IMR-90 (cell line): ENCODE results near the gene E4F1. TPM values are rescaled to one million over a fixed set of nuclear protein-coding genes. Genes with fewer than 3 reads are reported as not detected.

ENCODE experiments used
- ATAC-seq: fragments of 200-7000 bp; cut with Tn5 transposase; 2 replicates; pipeline ENCODE4 v1.9.1; 2020; ENCODE audit warnings: low read depth, mild to moderate bottlenecking, moderate library complexity
- BruUV-seq: library from RNA; stranded (reverse); fragments of 400-500 nt; replicated peaks from 2 replicates; lab custom pipeline; 2021; lab: Mats Ljungman, UMichigan
- CTCF ChIA-PET: fragments of 300-600 bp; formaldehyde crosslinking; extraction: SDS; loops from one replicate; lab custom pipeline; 2021; ENCODE audit warnings: antibody characterized with exemption; lab: Yijun Ruan, JAX
- POLR2A ChIA-PET: fragments of 300-600 bp; sonication (Branson Sonifier 250); formaldehyde crosslinking; loops from one replicate; lab custom pipeline; 2022; ENCODE audit warnings: antibody characterized with exemption; ENCODE audit not compliant: unreplicated experiment; lab: Charles Lee
- DNase-seq: peaks from one replicate; pipeline ENCODE4 v3.0.0; 2013
- H2AFZ ChIP-seq: replicated peaks from 2 replicates; pipeline ENCODE3; 2013; ENCODE audit warnings: low read length, mild to moderate bottlenecking; ENCODE audit not compliant: poor library complexity
- H2AK5ac ChIP-seq: 2 replicates; pipeline ENCODE4 v1.6.1; 2013; ENCODE audit warnings: low read depth, low read length, inconsistent platforms
- H2AK9ac ChIP-seq: replicated peaks from 2 replicates; pipeline ENCODE3; 2013; ENCODE audit warnings: mild to moderate bottlenecking, low read depth, low read length, moderate library complexity; ENCODE audit not compliant: poor library complexity
- H2BK120ac ChIP-seq: 2 replicates; pipeline ENCODE4 v1.6.1; 2013; ENCODE audit warnings: low read depth, low read length, inconsistent platforms
- H2BK15ac ChIP-seq: 3 replicates; pipeline ENCODE4 v1.6.1; 2013; ENCODE audit warnings: low read depth, low read length, inconsistent platforms
- H2BK20ac ChIP-seq: 2 replicates; pipeline ENCODE4 v1.6.1; 2013; ENCODE audit warnings: low read depth, mild to moderate bottlenecking, inconsistent platforms, low read length, moderate library complexity
- H2BK5ac ChIP-seq: 2 replicates; pipeline ENCODE4 v1.6.1; 2013; ENCODE audit warnings: mild to moderate bottlenecking, low read depth, low read length, inconsistent platforms; ENCODE audit not compliant: poor library complexity, severe bottlenecking
- H3K14ac ChIP-seq: replicated peaks from 2 replicates; pipeline ENCODE4 v1.6.1; 2013; ENCODE audit warnings: low read depth, low read length, inconsistent platforms
- H3K18ac ChIP-seq: 2 replicates; pipeline ENCODE4 v1.6.1; 2013; ENCODE audit warnings: low read depth, low read length, control low read depth
- H3K23ac ChIP-seq: 2 replicates; pipeline ENCODE4 v1.6.1; 2013; ENCODE audit warnings: low read depth, low read length, inconsistent platforms
- H3K27ac ChIP-seq: 2 replicates; pipeline ENCODE4 v1.5.1; 2013; ENCODE audit warnings: mild to moderate bottlenecking, control low read depth, low read length; ENCODE audit not compliant: insufficient read depth
- H3K27me3 ChIP-seq: 2 replicates; pipeline ENCODE4 v1.6.1; 2013; ENCODE audit warnings: low read length; ENCODE audit not compliant: control insufficient read depth, insufficient read depth
- H3K36me3 ChIP-seq: 2 replicates; pipeline ENCODE4 v1.6.1; 2013; ENCODE audit warnings: low read length, mixed read lengths; ENCODE audit not compliant: control insufficient read depth, insufficient read depth
- H3K4ac ChIP-seq: 2 replicates; pipeline ENCODE4 v1.6.1; 2013; ENCODE audit warnings: low read depth, low read length, inconsistent platforms
- H3K4me1 ChIP-seq: 2 replicates; pipeline ENCODE4 v1.6.1; 2013; ENCODE audit warnings: low read length, mixed read lengths; ENCODE audit not compliant: control insufficient read depth, insufficient read depth
- H3K4me2 ChIP-seq: 2 replicates; pipeline ENCODE4 v1.6.1; 2013; ENCODE audit warnings: low read depth, mild to moderate bottlenecking, control low read depth, low read length, moderate library complexity
- H3K4me3 ChIP-seq: 2 replicates; pipeline ENCODE4 v1.5.1; 2013; ENCODE audit warnings: low read depth, mild to moderate bottlenecking, control low read depth, low read length, moderate library complexity; ENCODE audit not compliant: insufficient read depth
- H3K56ac ChIP-seq: 2 replicates; pipeline ENCODE4 v1.6.1; 2013; ENCODE audit warnings: low read length, inconsistent platforms; ENCODE audit not compliant: insufficient read depth; ENCODE audit errors: extremely low read depth
- H3K79me1 ChIP-seq, 2 experiments: 2 replicates each; pipeline ENCODE4 v1.6.1; 2013; ENCODE audit warnings: low read length in 2 of 2, inconsistent platforms in 1 of 2, low read depth in 1 of 2
- H3K9ac ChIP-seq: 2 replicates; pipeline ENCODE4 v1.6.1; 2013; ENCODE audit warnings: low read depth, low read length, control low read depth
- H3K9me1 ChIP-seq: 2 replicates; pipeline ENCODE4 v1.6.1; 2013; ENCODE audit warnings: low read length, inconsistent platforms; ENCODE audit not compliant: insufficient read depth
- H3K9me3 ChIP-seq: 2 replicates; pipeline ENCODE4 v1.6.1; 2013; ENCODE audit warnings: low read length; ENCODE audit not compliant: control insufficient read depth, insufficient read depth
- H4K20me1 ChIP-seq: 2 replicates; pipeline ENCODE4 v1.6.1; 2013; ENCODE audit warnings: low read length, inconsistent platforms; ENCODE audit not compliant: insufficient read depth
- H4K5ac ChIP-seq: 2 replicates; pipeline ENCODE4 v1.6.1; 2013; ENCODE audit warnings: mild to moderate bottlenecking, low read depth, low read length, control low read depth
- H4K8ac ChIP-seq, 2 experiments: 2 replicates each; pipeline ENCODE4 v1.6.1; 2013; ENCODE audit warnings: low read depth in 2 of 2, low read length in 2 of 2, control low read depth in 1 of 2, inconsistent platforms in 1 of 2
- H4K91ac ChIP-seq: 2 replicates; pipeline ENCODE4 v1.6.1; 2013; ENCODE audit warnings: low read depth, low read length, inconsistent platforms; ENCODE audit not compliant: insufficient read depth
- BHLHE40 ChIP-seq: fragments of 150-350 bp; IDR thresholded peaks from 2 replicates; pipeline ENCODE4 v1.6.1; 2016; ENCODE audit warnings: mild to moderate bottlenecking, low read depth, low read length
- FOS ChIP-seq: fragments of 150-350 bp; IDR thresholded peaks from 2 replicates; pipeline ENCODE4 v1.6.1; 2016; ENCODE audit warnings: low read depth, low read length
- MAFK ChIP-seq: IDR thresholded peaks from 2 replicates; pipeline ENCODE4 v1.6.1; 2012; ENCODE audit warnings: low read depth, low read length, improper control_type of control experiment
- MAZ ChIP-seq: IDR thresholded peaks from 2 replicates; pipeline ENCODE4 v1.6.1; 2012; ENCODE audit warnings: low read depth, mild to moderate bottlenecking, low read length, improper control_type of control experiment, moderate library complexity, borderline replicate concordance
- MXI1 ChIP-seq: IDR thresholded peaks from 2 replicates; pipeline ENCODE4 v1.6.1; 2012; ENCODE audit warnings: low read depth, mild to moderate bottlenecking, low read length, moderate library complexity, borderline replicate concordance
- NFE2L2 ChIP-seq: fragments of 150-350 bp; IDR thresholded peaks from 2 replicates; pipeline ENCODE4 v1.6.1; 2016; ENCODE audit warnings: low read depth, mild to moderate bottlenecking, low read length
- POLR2A ChIP-seq: IDR thresholded peaks from 2 replicates; pipeline ENCODE4 v1.6.1; 2012; ENCODE audit warnings: mild to moderate bottlenecking, low read depth, low read length
- RCOR1 ChIP-seq: IDR thresholded peaks from 2 replicates; pipeline ENCODE4 v1.6.1; 2012; ENCODE audit warnings: mild to moderate bottlenecking, low read length, improper control_type of control experiment; ENCODE audit not compliant: insufficient replicate concordance
- SMC3 ChIP-seq: fragments of 150-350 bp; IDR thresholded peaks from 2 replicates; pipeline ENCODE4 v1.6.1; 2016; ENCODE audit warnings: low read depth, mild to moderate bottlenecking, antibody characterized with exemption, low read length, moderate library complexity
- USF2 ChIP-seq: fragments of 150-350 bp; IDR thresholded peaks from 2 replicates; pipeline ENCODE4 v1.6.1; 2017; ENCODE audit warnings: mild to moderate bottlenecking, antibody characterized with exemption, low read length, low read depth
- WGBS, 2 experiments: methylation state at CpG; one replicate each; pipeline versions ENCODE4 v1.1.5 to v1.1.7; 2013; ENCODE audit warnings: missing lambda C conversion rate in 2 of 2; ENCODE audit not compliant: insufficient read length in 1 of 2; ENCODE audit errors: extremely low coverage in 2 of 2; 5-methylcytosine and 5-hydroxymethylcytosine counted together
- dilution Hi-C: fragments of 300-500 bp; cut with HindIII; formaldehyde crosslinking; loops from one replicate; pipeline ENCODE4 v1.14.3; 2018; ENCODE audit warnings: low sequenced_read_pairs; ENCODE audit not compliant: unreplicated experiment
- in situ Hi-C: fragments of 300-500 bp; cut with MboI; formaldehyde crosslinking; loops from 3 replicates; pipeline ENCODE4 v1.14.3; 2019; ENCODE audit warnings: low sequenced_read_pairs, inconsistent platforms, mixed read lengths
- intact Hi-C: fragments of 100-400 bp; cut with micrococcal nuclease; formaldehyde crosslinking; loops from 2 replicates; pipeline ENCODE4 v1.10.0; 2022
- polyA plus RNA-seq, 3 experiments: library from polyadenylated mRNA; depleted of rRNA; stranded (reverse); fragments of >200 nt; gene quantifications; 2 replicates each; pipeline ENCODE4 v1.2.3, GENCODE V29; 2012; ENCODE audit warnings: low replicate concordance in 1 of 3
- total RNA-seq: library from RNA; depleted of rRNA; stranded (reverse); fragments of >200 nt; gene quantifications from 2 replicates; pipeline ENCODE4 v1.2.3, GENCODE V29; 2012
- TF ChIP-seq, protein P1 (sequence below): conservative IDR thresholded peaks from 2 replicates; pipeline ENCODE4 v1.5.1; 2012; ENCODE audit warnings: mild to moderate bottlenecking, low read depth, low read length, improper control_type of control experiment
- TF ChIP-seq, protein P2 (sequence below): fragments of 150-350 bp; IDR thresholded peaks from 2 replicates; pipeline ENCODE4 v1.6.1; 2016; ENCODE audit warnings: low read depth, mild to moderate bottlenecking, low read length, moderate library complexity, borderline replicate concordance

Gene E4F1
- total and polyA plus RNA-seq, 2 of the 4 experiments (the other 2 are of a cell fraction): 13.1 to 33.0 TPM

DNA sequence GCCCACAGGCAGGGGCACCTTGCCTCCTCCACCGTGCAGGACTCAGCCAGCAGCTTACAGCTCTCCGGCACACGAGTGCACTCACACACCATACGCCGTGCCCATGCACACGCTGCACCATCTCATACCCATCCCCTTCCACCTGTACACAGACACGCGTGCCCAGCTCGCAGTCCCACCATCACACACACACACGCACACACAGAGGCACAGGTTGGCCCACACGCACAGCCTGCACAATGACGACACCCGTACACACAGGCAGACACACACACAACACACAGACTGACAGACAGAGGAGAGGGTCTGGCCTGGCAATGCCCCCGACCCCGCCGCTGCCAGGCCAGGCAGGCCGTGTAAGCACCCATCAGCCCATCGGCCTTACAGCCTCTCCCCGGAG is 39.0 kb upstream of the E4F1 start:
- H3K9me3 ChIP-seq: no peaks in the 10 kb centered on the region
- no peak overlapping the region for H3K14ac ChIP-seq
- H3K9me1 ChIP-seq: peaks cover 3% of the 10 kb centered on the region; the same call in 1 of the 2 replicates
- H2AK9ac ChIP-seq: no peak overlapping the region
- H2BK20ac ChIP-seq: no peak overlapping the region
- DNase-seq: no peak
- CTCF ChIA-PET: no interaction called here
- no peak overlapping the region for H3K18ac ChIP-seq
- BruUV-seq: no TSS peak
- in situ Hi-C loops: no loop called here
- H2AFZ ChIP-seq: no peak overlapping the region
- no peak overlapping the region for H4K8ac ChIP-seq
- no peak overlapping the region for H3K9ac ChIP-seq
- no peak overlapping the region for H3K56ac ChIP-seq
- H3K27me3 ChIP-seq: no peaks in the 10 kb centered on the region; the same call in 1 of the 2 replicates
- peaks cover 7% of the 10 kb centered on the region; the same call in 1 of the 2 replicates for H4K20me1 ChIP-seq
- H4K91ac ChIP-seq: no peak overlapping the region
- TF ChIP-seq POLR2A (no peak), NFE2L2 (no peak), MAZ (no peak), SMC3 (no peak), BHLHE40 (no peak), MAFK (no peak), FOS (no peak), USF2 (no peak), MXI1 (no peak), RCOR1 (no peak)
- TF ChIP-seq, protein P1, sequence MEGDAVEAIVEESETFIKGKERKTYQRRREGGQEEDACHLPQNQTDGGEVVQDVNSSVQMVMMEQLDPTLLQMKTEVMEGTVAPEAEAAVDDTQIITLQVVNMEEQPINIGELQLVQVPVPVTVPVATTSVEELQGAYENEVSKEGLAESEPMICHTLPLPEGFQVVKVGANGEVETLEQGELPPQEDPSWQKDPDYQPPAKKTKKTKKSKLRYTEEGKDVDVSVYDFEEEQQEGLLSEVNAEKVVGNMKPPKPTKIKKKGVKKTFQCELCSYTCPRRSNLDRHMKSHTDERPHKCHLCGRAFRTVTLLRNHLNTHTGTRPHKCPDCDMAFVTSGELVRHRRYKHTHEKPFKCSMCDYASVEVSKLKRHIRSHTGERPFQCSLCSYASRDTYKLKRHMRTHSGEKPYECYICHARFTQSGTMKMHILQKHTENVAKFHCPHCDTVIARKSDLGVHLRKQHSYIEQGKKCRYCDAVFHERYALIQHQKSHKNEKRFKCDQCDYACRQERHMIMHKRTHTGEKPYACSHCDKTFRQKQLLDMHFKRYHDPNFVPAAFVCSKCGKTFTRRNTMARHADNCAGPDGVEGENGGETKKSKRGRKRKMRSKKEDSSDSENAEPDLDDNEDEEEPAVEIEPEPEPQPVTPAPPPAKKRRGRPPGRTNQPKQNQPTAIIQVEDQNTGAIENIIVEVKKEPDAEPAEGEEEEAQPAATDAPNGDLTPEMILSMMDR: no peak
- TF ChIP-seq, protein P2, sequence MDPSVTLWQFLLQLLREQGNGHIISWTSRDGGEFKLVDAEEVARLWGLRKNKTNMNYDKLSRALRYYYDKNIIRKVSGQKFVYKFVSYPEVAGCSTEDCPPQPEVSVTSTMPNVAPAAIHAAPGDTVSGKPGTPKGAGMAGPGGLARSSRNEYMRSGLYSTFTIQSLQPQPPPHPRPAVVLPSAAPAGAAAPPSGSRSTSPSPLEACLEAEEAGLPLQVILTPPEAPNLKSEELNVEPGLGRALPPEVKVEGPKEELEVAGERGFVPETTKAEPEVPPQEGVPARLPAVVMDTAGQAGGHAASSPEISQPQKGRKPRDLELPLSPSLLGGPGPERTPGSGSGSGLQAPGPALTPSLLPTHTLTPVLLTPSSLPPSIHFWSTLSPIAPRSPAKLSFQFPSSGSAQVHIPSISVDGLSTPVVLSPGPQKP: no peak
- no peak overlapping the region for H3K4me2 ChIP-seq
- H3K4me1 ChIP-seq: no peaks in the 10 kb centered on the region
- H2AK5ac ChIP-seq: 0 out of 2 replicates have a peak overlapping the region, but pooled peaks have one; percentile 39
- no peak overlapping the region for H3K23ac ChIP-seq
- no peak for ATAC-seq
- H2BK120ac ChIP-seq: no peak overlapping the region
- dilution Hi-C loops: no loop called here
- H2BK5ac ChIP-seq: no peak overlapping the region
- POLR2A ChIA-PET: no interaction called here
- H2BK15ac ChIP-seq: no peak overlapping the region
- H3K79me1 ChIP-seq: no peaks in the 10 kb centered on the region
- no peaks in the 10 kb centered on the region for H3K36me3 ChIP-seq
- no peak overlapping the region for H3K4ac ChIP-seq
- intact Hi-C loops: no loop called here
- WGBS, 2 experiments: 100% methylated on average over 6 of the region's 19 CpGs; no CpG with 5 or more reads in 1 of the 2 experiments
- no peak overlapping the region for H4K5ac ChIP-seq
- no peak overlapping the region for H3K4me3 ChIP-seq
- H3K27ac ChIP-seq: no peak overlapping the region
